B cell (primary cell): ENCODE measurements around the gene PEX11G. TPM values are rescaled to one million over a fixed set of nuclear protein-coding genes. Genes with fewer than 3 reads are reported as not detected.

Source experiments
- ATAC-seq: fragments of 200-7000 bp; cut with Tn5 transposase; one replicate; pipeline ENCODE4 v1.10.0; 2021; ENCODE audit warnings: low read depth, mild to moderate bottlenecking, moderate number of reproducible peaks, moderate library complexity
- CTCF ChIA-PET: fragments of 350-600 bp; sonication (Branson Sonifier 250); formaldehyde crosslinking; loops from one replicate; lab custom pipeline; 2021; ENCODE audit warnings: antibody characterized with exemption, inconsistent platforms; lab: Charles Lee
- POLR2A ChIA-PET: fragments of 350-600 bp; sonication (Branson Sonifier 250); formaldehyde crosslinking; loops from one replicate; lab custom pipeline; 2021; ENCODE audit warnings: antibody characterized with exemption; lab: Charles Lee
- DNase-seq: peaks from one replicate; pipeline ENCODE4 v3.0.0; 2013
- H2AFZ ChIP-seq: 2 replicates; pipeline ENCODE4 v1.6.1; 2012; ENCODE audit warnings: mild to moderate bottlenecking, low read depth, low read length; ENCODE audit not compliant: insufficient read depth, poor library complexity, severe bottlenecking
- H3K27ac ChIP-seq, 2 donors: 1 replicate in 1 of 2; 2 replicates in 1 of 2; pipeline ENCODE4 v1.5.1; 2012 to 2013; ENCODE audit warnings: low read length in 2 of 2, mild to moderate bottlenecking in 2 of 2, moderate library complexity in 1 of 2
- H3K27me3 ChIP-seq, 4 experiments: fragments of 200-600 bp in 1 of 4; sonication (generic) in 1 of 4; replicated peaks in 1 of 4; 1 replicate in 2 of 4; 2 replicates in 2 of 4; pipeline versions ENCODE4 v1.6.1 to v1.7.0; 2013 to 2016; ENCODE audit warnings: low read length in 3 of 4, mild to moderate bottlenecking in 2 of 4, mixed read lengths in 1 of 4, moderate library complexity in 1 of 4; ENCODE audit not compliant: insufficient read depth in 4 of 4, control insufficient read depth in 3 of 4; ENCODE audit errors: control extremely low read depth in 1 of 4
- H3K36me3 ChIP-seq, 2 experiments: replicated peaks in 1 of 2; 1 replicate in 1 of 2; 2 replicates in 1 of 2; pipeline versions ENCODE4 v1.6.1 to v1.7.1; 2013; ENCODE audit warnings: low read length in 1 of 2; ENCODE audit not compliant: insufficient read depth in 2 of 2, control insufficient read depth in 1 of 2; ENCODE audit errors: control extremely low read depth in 1 of 2, extremely low read depth in 1 of 2
- H3K4me1 ChIP-seq, 2 donors: fragments of 200-600 bp in 1 of 2; sonication (generic) in 1 of 2; 1 replicate in 1 of 2; 2 replicates in 1 of 2; pipeline versions ENCODE4 v1.5.1 to v1.6.1; 2013 to 2017; ENCODE audit warnings: low read length in 2 of 2; ENCODE audit not compliant: control insufficient read depth in 2 of 2, insufficient read depth in 2 of 2
- H3K4me2 ChIP-seq: replicated peaks from 2 replicates; pipeline ENCODE3; 2012; ENCODE audit warnings: mild to moderate bottlenecking, low read depth, low read length; ENCODE audit not compliant: poor library complexity, severe bottlenecking
- H3K4me3 ChIP-seq, 5 experiments: fragments of 200-600 bp in 1 of 5; sonication (generic) in 1 of 5; 1 replicate in 3 of 5; 2 replicates in 2 of 5; pipeline versions ENCODE4 v1.5.1 to v1.7.0; 2011 to 2016; ENCODE audit warnings: low read length in 4 of 5, mild to moderate bottlenecking in 4 of 5, low read depth in 2 of 5, control low read depth in 1 of 5, moderate library complexity in 1 of 5; ENCODE audit not compliant: insufficient read depth in 1 of 5; ENCODE audit errors: control extremely low read depth in 1 of 5, extremely low read depth in 1 of 5
- H3K79me2 ChIP-seq: fragments of 200-600 bp; sonication (generic); one replicate; pipeline ENCODE4 v1.6.0; 2016; ENCODE audit warnings: low read length; ENCODE audit not compliant: control insufficient read depth, insufficient read depth
- H3K9ac ChIP-seq: fragments of 200-600 bp; sonication (generic); 2 replicates; pipeline ENCODE4 v1.6.1; 2017; ENCODE audit warnings: mild to moderate bottlenecking, low read length, moderate library complexity
- H3K9me3 ChIP-seq, 3 donors: one replicate each; pipeline versions ENCODE4 v1.6.1 to v1.7.1; 2013; ENCODE audit warnings: low read length in 2 of 3; ENCODE audit not compliant: control insufficient read depth in 2 of 3, insufficient read depth in 1 of 3; ENCODE audit errors: control extremely low read depth in 1 of 3
- H4K20me1 ChIP-seq: 2 replicates; pipeline ENCODE4 v1.6.0; 2012; ENCODE audit warnings: mild to moderate bottlenecking, low read length; ENCODE audit not compliant: insufficient read depth, control insufficient read depth, poor library complexity, severe bottlenecking
- H3K27ac Mint-ChIP-seq: one replicate; pipeline ENCODE4 v1.8.0; 2021; ENCODE audit warnings: mixed read lengths
- H3K27me3 Mint-ChIP-seq: one replicate; pipeline ENCODE4 v1.8.0; 2021; ENCODE audit warnings: mixed read lengths
- H3K4me1 Mint-ChIP-seq: one replicate; pipeline ENCODE4 v1.8.0; 2021; ENCODE audit warnings: mixed read lengths
- H3K4me3 Mint-ChIP-seq: one replicate; pipeline ENCODE4 v1.8.0; 2021; ENCODE audit warnings: mixed read lengths
- H3K9me3 Mint-ChIP-seq: one replicate; pipeline ENCODE4 v1.8.0; 2022; ENCODE audit warnings: mixed read lengths; ENCODE audit not compliant: insufficient read depth
- CTCF ChIP-seq: fragments of 200-600 bp; IDR thresholded peaks from one replicate; pipeline ENCODE4 v1.8.0; 2022; ENCODE audit warnings: antibody characterized with exemption, mild to moderate bottlenecking
- EZH2 ChIP-seq: IDR thresholded peaks from 2 replicates; pipeline ENCODE4 v1.6.1; 2012; ENCODE audit warnings: borderline replicate concordance, low read depth, mild to moderate bottlenecking, moderate library complexity, low read length; ENCODE audit not compliant: insufficient read depth, poor library complexity, severe bottlenecking
- WGBS: methylation state at CpG from one replicate; pipeline ENCODE4 v1.1.5; 2013; ENCODE audit warnings: missing lambda C conversion rate; ENCODE audit not compliant: insufficient coverage; 5-methylcytosine and 5-hydroxymethylcytosine counted together
- intact Hi-C: fragments of 100-400 bp; cut with micrococcal nuclease; formaldehyde crosslinking; loops from one replicate; pipeline ENCODE4 v1.10.0; 2022
- polyA plus RNA-seq: library from polyadenylated mRNA; depleted of rRNA; stranded (reverse); fragments of >200 nt; gene quantifications from 2 replicates; pipeline ENCODE4 v1.2.3, GENCODE V29; 2012
- total RNA-seq, 2 donors: library from RNA; stranded (reverse); fragments of 120-200 nt in 1 of 2; gene quantifications; 1 replicate in 1 of 2; 2 replicates in 1 of 2; pipeline versions ENCODE4 v1.2.3 to v1.2.4, GENCODE V29; 2013 to 2022

The PEX11G gene
- total and polyA plus RNA-seq, 2 donors (not counting 1 experiment from before 2014, with no cell fraction given) = 0.40 to 0.62 TPM

DNA sequence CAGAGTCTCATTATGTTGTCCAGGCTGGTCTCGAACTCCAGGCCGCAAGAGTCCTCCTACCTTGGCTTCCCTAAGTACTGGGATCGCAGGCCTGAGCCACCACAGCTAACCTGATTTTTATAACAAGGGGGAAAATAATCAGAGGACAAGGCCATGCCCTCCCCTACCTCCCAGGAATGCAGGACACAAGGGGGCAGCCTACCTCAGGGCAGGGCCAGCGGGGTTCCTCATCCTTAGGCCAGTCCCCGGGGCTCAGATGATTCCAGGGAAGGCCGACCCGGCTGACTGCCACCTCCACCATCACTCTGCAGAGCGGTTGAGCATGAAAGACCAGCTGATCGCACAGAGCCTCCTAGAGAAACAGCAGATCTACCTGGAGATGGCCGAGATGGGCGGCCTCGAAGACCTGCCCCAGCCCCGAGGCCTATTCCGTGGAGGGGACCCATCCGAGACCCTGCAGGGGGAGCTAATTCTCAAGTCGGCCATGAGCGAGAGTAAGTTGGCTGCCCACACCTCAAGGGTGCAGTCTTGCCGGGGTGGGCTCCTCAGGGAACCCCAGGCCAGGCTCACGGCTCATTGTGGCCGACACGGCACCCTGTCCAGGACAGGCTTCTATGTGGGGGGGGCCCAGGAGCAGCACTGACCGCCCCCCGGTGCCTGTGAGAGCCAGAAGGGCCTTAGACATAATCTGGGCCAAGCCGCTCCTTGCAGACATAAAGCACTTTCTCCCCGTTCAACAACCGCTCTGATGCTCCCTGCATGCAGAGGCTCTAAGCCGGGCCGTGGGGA is 26.8 kb downstream of the PEX11G start:
- no peak for ATAC-seq

More for the DNA sequence above, 26.8 kb downstream of the PEX11G start:
- ChIA-PET POLR2A (no interaction called here), CTCF (no interaction called here)
- H3K9me3 ChIP-seq = no peaks in the 10 kb centered on the region
- H2AFZ ChIP-seq = no peak overlapping the region
- H3K27me3 ChIP-seq = no peaks in the 10 kb centered on the region
- intact Hi-C loops = no loop called here
- no peak overlapping the region for H3K27ac Mint-ChIP-seq
- no peaks in the 10 kb centered on the region for H3K4me1 ChIP-seq
- no peak for TF ChIP-seq EZH2
- TF ChIP-seq CTCF = no peak
- H4K20me1 ChIP-seq = peaks cover 97% of the 10 kb centered on the region
- H3K9me3 Mint-ChIP-seq = no peaks in the 10 kb centered on the region
- no peak overlapping the region for H3K4me2 ChIP-seq
- no peak overlapping the region for H3K4me3 Mint-ChIP-seq
- H3K27me3 Mint-ChIP-seq = no peaks in the 10 kb centered on the region
- no peak overlapping the region for H3K9ac ChIP-seq
- peaks cover 0 to 92% of the 10 kb centered on the region in 2 experiments for H3K36me3 ChIP-seq
- DNase-seq = no peak
- peaks cover 87% of the 10 kb centered on the region for H3K79me2 ChIP-seq
- H3K27ac ChIP-seq = no peak overlapping the region
- H3K4me1 Mint-ChIP-seq = no peaks in the 10 kb centered on the region
- 94% methylated on average over 25 of the region's 28 CpGs for WGBS
- H3K4me3 ChIP-seq = no peak overlapping the region
